ENCODE results near the gene MXRA8. TPM values are rescaled to one million over a fixed set of nuclear protein-coding genes. Genes with fewer than 3 reads are reported as not detected.
"Not testable (repeated sequence)": the region's sequence is repeated elsewhere in the genome, so short reads cannot be mapped to it uniquely, and the experiment has no call there.

Gene MXRA8
- polyA plus RNA-seq, 4 donors: 164 to 219 (median 209) TPM

DNA sequence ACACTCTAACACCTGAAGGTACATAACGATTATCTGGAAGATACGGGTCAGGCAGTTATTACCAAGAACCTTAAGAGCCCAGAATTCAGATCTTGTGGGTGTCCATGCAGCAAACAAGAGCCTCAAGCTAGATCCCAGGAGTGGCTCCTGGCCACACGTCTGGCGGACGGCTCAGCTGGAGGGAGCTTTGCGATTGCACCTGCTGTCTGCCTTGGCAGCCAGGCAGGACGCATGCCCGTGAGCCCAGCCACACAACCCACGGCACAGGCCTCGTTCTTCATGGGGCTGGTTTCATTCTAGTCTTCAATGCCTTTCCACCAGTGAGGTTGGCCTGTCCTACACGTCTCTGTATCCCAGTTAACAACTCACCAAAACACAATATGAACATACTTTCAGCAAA is 35.1 kb upstream of the MXRA8 start:
- DNase-seq (ENCODE audit: low read depth in 4 of 4, low spot score in 2 of 4): no peak

DNA sequence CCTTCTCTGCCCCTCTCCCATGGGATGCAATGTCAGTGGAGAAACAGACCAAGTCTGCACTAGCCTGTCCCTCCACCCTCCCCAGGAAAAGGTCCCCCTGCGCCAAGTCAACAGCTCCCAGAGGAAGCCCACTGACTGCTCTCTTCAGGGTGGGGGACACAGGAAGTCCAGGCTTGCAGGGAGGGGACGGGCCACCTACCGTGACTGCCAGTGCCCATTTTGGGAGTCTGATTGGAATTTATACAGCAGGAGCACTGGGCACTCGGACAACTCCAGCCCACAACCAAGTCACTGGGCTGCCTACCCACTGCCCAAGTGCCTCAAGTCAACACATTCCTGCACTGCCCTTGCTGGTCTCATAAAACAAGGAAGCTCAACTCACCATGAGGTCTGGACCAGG is 34.7 kb upstream of the MXRA8 start:
- no peak for DNase-seq (ENCODE audit: low read depth in 4 of 4, low spot score in 2 of 4)

DNA sequence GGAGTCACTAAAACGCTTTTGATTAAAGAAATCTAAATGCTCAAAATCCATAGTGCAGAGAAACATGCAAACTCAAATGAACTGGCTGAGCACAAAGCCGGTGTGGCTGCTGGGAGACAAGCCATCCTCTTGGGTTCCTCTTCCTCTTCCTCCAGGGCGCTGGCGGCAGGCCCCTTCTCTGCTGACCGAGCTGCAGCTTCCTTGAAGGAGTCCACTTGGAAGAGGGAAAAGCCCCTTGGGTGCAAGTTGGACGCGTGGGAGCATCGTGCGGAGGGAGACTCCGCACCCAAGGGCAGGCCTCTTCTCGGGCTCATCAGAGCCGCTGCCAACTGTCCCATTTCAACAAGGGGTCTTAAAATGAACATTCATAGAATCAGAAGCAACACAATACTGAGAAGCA is 32.9 kb upstream of the MXRA8 start:
- no peak for DNase-seq (ENCODE audit: low read depth in 4 of 4, low spot score in 2 of 4)

DNA sequence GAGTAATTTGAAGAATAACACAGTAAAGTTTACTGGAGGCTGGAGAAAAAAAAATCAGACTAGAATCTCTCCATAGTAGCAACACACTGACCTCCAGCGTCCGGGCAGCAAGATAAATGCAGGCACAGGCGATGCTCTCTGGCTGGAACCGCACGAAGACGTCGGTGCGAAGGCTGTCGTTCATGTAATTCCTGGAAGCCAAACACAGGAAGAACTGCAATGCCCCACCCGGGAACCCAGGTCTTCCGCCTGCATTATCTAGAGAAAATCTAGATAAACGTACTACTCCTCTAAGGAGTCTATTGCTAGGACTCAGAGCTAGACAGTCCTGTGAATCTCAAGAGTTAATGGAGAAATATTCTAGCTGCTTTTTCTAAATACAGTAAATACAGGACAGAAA is 32.3 kb upstream of the MXRA8 start:
- no peak for DNase-seq (ENCODE audit: low read depth in 4 of 4, low spot score in 2 of 4)

DNA sequence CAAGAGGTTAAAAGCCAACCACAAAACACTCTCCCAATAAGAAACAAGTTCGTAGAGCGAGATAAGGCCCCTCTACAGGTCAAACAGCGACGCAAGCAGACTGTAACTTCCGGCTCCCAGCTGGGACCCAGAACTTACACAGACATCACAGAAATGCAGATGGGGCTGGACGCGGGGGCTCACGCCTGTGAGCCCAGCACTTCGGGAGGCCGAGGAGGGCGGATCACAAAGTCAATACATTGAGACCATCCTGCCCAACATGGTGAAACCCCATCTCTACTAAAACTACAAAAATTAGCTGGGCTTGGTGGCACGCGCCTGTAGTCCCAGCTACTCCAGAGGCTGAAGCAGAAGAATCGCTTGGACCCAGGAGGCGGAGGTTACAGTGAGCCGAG is 29.7 kb upstream of the MXRA8 start:
- no peak for DNase-seq (ENCODE audit: low read depth in 4 of 4, low spot score in 2 of 4)

DNA sequence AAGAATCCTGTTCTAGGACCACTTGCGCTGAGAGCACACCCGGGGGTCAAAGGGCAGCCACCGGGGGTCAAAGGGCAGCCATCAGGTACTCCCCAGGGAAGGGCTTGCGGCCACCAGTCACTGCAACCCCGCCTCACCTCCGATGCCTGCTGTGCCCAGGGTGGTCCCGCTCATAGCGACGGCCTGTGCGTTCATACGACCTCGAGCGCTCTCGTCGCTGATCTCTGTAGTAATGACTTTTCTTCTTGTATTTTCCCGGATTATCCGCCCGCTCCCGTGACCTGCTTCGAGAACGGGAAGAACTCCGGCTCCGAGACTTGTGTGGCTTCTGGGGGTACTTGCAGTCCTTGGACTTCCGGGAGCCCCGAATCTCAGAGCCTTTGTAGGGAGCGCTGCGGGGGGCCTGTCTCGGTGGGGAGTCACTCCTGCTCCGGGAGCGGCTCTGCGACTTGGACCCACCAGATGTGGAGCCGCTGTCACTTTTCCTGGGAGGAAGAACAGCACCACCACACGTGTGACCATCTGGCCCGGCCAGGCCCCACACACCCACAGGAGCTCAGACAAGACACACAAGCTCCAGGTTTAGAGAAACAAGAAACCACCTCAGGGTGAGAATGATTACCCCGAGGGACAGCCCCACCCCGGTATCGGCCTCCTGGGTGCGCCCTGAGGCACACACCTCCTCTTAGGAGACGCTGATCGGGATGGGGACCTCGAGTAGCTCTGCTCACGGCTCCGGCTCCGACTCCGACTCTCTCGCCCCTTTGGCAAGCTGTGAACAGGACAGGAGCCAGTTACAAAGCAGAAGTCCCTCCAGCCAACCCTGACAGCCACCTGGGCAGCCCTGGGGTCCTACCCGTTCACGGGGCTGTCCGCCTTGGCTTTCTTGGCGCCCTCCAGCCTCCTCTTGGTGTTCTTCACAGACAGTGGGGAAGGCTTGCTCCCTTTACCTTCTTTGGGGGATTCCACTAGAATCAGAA is 29.0 kb upstream of the MXRA8 start:
- no peak for DNase-seq (ENCODE audit: low read depth in 4 of 4, low spot score in 2 of 4)

DNA sequence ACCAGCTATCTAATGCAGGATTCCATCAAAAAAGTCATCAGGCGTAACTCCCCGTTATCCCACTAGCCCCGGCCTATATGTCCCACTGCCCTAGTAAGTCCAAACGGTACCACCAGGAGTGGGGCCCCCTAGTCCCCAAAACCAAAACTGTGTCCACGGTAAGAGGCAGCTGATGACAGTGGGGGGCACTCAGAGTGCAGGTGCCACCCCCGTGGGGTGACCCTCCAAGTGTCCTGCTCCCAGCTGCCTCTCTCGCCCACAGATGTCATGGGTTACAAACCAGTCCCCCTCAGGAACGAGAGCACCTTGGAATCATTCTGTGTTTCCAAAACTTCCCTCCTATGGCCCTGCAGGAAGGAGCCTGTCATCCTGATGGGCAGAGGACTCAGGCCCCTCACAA is 27.6 kb upstream of the MXRA8 start:
- DNase-seq (ENCODE audit: low read depth in 4 of 4, low spot score in 2 of 4): no peak

DNA sequence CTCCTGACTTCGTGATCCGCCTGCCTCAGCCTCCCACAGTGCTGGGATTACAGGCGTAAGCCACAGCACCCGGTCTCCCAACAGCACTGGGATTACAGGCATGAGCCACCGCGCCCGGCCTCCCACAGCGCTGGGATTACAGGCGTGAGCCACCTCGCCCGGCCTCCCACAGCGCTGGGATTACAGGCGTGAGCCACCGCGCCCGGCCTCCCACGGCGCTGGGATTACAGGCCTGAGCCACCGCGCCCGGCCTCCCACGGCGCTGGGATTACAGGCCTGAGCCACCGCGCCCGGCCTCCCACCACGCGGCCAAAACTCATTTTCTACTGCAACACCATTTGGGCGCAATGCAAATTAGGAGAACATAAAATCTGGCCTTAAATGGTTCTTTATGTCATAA is 27.0 kb upstream of the MXRA8 start:
- DNase-seq (ENCODE audit: low read depth in 4 of 4, low spot score in 2 of 4): not testable (repeated sequence)

DNA sequence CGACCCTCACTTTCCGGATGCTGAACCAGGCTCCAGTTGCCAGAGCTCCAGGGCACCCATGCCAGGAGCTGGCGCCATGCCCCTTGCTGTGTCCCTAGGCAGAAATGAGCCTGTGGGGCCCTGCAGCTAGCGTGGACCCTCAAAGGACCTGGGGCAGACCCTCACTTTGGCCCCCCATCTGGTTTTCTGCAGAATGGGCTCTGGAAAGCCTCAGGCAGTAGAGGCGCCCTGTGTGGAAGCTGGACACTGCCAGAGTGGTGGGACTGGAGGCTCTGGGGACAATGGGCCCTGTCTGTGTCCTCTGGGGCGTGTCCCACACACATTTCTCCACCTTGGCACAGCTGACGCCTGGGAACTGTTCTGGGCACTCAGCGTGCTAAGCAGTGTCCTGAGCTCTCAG is 22.9 kb upstream of the MXRA8 start:
- no peak for DNase-seq (ENCODE audit: low read depth in 4 of 4, low spot score in 2 of 4)

DNA sequence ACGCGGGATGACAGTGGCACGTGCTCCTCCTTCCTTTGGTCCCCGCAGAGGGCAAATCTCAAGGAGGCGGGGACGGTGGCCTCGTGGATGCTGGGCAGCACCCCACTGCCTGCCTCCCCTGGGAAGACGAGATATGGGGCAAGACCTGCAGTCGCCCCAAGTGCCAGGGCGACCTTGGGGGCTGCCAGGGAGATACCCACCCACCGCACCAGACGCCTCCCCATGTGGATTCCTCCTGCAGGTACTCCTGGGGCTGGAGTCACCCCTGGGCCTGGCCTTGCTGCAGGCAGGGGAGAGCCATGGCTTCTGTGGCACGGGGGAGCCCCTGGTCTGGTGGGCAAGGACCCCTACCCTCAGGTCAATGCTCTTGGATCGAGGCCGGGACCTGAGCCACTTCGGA is 22.5 kb upstream of the MXRA8 start:
- DNase-seq (ENCODE audit: low read depth in 4 of 4, low spot score in 2 of 4): no peak

DNA sequence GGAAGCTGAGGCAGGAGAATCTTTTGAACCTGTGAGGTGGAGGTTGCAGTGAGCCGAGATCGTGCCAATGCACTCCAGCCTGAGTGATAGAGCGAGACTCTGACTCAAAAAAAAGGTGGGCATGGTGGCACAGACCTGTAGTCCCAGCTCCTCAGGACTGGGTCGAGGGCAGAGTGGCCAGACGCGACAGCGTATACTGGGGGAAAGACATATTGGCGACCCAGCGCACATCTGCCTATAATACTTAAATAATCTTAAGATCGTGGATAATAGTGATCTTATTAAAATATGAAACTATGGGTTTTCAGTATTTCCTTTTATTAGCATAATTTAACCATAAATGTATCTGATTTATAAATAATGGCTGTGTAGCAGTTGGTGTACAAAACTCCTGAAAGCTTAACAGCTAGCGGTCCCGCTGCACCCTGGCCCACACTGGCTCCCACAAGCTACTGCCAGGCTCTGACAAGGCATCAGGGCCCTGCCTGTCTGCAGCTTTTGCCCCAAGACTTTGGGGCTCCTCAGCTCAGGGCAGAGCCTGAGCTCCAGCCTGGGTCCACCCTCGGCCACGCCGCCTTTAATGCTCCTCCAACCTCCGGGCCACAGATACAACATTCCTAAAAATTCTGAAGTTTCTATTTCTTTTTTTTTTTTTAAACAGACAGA is 19.3 kb upstream of the MXRA8 start:
- DNase-seq (ENCODE audit: low read depth in 4 of 4, low spot score in 2 of 4): no peak

DNA sequence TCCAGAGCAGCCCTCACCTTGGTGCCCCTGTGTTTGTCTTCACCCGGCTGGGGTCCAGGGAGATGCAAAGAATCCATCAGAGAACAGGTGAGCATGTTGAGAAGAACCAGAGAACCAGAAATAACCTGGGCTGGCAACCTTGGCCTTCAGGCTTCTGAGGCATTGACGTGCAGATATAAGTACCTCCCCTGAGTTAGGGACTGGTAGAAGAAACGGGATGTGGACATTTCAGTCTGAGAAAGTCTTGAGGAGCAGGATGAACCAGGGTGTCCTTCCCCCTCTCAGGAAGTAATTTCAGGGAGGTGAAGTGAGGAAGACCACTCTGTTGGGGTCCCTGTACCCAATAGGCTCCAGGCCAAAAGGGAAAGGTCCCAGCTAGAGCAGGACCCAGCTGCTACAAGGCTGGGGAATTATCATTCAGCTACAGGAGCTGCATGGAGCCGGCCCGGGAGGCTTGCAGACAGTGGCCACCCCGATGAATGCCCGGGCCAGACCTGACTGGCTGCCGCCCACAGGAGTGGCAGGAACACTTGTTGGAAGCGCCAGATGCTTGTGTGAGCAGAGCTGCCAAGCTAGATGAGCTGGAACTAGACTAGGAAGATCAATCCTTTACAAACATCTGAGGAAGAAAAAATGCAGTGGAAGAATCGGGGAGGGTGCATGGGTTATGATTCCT is 18.3 kb upstream of the MXRA8 start:
- DNase-seq (ENCODE audit: low read depth in 4 of 4, low spot score in 2 of 4): no peak

DNA sequence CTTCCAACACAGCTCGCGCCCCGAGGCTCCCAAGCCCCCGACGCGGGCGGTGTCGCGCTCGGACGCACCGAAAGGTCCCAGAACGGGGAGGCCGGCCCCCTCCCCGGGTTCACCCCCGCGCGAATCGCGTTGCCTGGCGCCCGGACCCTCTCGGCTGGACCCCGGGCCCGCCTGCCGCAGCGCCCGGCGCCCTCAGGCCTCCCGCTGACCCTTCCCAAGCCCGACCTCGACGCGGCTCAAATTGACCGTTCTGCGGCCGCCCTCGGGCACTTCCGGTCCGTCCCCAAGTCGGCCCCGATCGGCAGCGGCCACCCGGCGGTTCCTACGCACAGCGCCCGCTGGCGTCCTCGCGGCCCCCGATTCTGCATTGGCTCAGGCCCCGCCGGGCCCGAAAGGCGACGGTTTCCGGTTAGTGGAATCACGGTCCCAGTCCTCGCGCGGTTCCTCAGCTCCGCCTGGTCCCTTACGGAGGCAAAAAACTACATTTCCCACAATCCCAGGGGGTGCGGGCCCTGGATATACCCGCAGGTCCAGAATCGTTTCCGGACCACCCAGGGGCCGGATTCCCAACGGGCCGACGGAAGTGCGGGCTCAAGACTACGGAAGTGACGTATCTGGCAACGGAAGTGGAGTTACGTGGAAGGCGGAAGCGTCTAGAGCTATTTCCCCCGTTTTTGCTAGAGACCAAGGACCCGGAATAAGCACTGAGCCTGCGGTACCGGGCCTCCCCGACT is 16.7 kb upstream of the MXRA8 start, which contains the start of gene AURKAIP1:
AURKAIP1 (minus strand) TSS at position 279 of the 734 bp plus-strand sequence. CDS start 451 bp downstream, outside the sequence.
- DNase-seq (ENCODE audit: low read depth in 4 of 4, low spot score in 2 of 4): peak; percentile 97 to 100 (median 100)

DNA sequence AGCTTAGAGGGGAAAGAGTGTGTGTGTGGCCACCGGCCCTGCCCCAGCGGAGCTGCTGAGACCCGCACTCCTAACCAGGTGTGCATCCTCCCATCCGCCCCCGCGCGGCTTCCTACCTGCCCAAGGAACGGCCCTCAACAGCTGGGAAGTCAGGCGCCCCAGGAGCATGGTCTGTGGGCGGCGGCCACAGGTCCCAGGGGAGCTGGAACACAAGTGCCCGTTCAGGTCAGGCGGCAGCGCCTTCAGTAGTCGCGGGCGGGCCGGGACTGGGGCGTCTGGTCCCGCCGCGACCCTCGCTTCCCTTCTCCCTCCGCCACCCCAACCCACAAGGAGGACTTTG is 16.2 kb upstream of the MXRA8 start:
- no peak for DNase-seq (ENCODE audit: low read depth in 4 of 4, low spot score in 2 of 4)

DNA sequence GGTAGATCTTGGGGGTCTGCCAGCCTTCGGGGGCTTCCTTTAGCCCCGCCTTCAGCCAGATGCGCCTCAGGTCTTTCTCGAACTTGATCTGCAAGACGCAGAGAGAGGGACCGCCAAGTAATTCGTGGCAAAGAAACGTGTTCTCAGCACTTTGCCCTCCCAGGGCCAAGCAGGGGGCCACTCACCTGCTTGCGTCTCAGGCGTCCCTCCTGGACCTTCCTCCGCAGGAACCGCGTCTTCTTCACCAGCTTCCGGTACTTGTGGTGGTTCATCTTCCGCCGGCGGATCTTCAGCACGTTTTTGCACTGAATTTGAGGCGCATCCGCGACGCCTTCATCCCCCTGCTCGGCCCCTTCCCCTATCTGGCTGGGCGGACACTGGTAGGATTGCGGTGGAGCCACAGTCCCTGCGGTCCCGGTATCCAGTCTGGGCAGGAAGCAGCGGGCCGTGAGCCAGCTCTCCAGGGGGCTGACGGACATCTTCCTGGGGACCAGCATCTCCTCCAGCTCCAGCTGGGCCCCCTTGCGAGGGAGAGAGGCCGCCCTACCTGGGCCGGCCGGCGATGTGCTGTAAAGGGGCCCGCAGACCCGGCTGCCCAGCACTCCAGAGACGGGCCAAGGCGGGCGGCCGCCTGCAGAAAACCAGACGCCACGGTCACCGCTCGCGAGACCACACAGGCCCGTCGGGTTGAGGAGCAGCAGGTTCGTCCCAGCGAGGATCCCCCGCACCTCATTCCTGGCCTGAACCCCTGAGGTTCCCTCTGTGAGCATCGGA is 15.6 kb upstream of the MXRA8 start:
- DNase-seq (ENCODE audit: low read depth in 4 of 4, low spot score in 2 of 4): no peak

DNA sequence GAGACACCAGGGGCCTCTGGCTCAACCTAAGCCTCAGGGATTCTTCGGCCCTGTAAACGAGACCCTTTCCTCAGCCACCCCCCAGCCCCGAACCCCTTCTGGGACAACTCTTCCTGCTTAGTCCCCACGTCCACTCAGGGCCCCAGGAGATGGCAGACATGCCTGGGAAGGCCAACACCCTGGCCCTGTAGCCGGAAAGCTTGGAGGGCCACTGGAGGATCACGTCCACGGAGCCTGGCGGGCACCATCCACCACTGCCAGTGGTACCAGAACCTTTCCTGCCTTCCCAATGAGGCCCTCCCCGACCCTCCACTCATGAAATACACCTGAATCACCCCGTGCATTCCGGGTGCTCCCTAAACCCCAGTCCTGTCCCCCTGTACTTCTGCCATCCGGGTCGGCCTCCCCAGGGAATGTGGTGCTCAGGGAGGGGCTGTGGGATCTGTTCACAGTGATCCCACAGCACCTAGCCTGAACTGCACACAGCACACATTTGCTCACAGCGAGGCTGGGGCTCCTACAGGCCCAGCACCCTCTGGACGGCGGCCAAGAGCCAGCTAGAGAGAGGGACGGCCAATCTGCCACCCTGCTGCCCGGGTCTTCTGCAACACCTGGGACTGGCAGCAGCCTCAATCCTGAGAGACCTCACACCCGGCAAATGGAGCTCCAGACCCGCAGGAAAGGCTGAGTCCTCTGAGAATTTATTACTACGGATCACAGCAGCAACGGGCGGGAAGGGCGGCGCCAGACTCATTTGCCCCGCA is 14.9 kb upstream of the MXRA8 start:
- DNase-seq (ENCODE audit: low read depth in 4 of 4, low spot score in 2 of 4): no peak

DNA sequence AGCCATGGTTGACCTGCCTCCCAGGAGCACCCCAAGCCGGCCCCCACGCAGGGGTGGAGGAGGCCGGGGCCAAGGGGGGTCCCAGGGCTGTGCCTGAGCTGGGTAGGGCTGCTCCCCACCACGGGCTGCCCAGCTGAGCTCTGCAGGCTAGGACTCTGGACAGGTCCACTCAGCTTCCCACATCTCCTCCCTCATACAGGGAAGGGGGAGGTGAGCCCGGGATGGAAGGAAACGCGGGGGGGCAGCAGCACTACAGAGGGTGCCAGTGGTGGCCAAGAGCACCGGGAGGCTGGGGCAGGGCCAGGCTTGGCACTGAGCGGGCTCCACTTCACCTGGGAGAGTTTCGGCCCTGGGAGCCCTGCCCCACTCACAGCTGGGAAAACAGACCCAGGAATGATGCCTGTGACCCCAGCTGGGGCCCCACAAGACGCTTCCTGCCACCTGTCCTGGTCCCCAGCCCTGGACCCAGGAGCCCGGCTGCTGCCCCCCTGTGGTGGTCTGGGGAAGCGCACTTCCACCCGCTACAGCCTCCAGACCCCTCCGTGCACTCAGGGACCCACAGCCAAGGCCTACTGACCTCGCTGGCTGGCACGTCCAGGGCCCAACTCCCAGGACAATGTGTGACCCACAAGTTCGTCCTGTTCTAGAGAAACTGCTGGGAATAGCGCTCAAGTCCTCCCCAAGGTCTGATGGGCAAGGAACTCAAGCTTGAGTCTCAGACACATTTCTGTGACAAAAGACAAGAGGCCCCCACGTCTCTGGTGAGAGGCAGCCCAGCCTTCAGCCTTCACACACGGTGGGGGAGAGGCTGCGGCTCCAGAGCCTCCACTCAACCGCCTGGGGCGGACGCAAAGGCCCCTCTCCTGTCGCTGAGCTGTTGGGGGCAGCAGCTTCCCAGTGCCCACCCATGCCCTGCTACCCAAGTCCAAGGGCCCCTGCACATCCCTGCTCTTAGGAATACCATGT is 13.7 kb upstream of the MXRA8 start:
- no peak for DNase-seq (ENCODE audit: low read depth in 4 of 4, low spot score in 2 of 4)

DNA sequence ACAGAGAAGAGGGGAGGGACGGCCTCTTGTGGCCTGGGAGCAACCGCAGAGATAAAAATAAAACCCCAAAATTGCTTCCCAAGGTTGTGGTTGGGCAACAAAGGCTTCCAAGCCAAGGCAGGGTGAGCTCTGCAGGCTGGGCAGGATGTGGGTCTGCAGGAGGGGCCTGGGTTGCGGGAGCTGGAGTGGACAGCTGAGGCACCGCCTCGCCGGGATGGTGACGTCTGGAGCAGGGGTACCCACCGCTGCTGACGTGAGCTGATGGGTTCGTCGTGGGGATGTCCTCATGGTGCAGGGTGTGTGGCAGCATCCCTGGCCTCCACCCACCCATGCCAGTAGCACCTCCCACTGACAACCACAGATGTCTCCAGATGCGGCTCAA is 13.0 kb upstream of the MXRA8 start:
- no peak for DNase-seq (ENCODE audit: low read depth in 4 of 4, low spot score in 2 of 4)
